C4-2B (cell line): Measurements from ENCODE around the gene GALM.

Experiments
- CTCF ChIP-seq: fragments of 450-650 bp; conservative IDR thresholded peaks from 2 replicates; pipeline ENCODE4 v1.5.1; 2017; ENCODE audit warnings: mild to moderate bottlenecking
- ZFX ChIP-seq: fragments of 450-650 bp; IDR thresholded peaks from 2 replicates; pipeline ENCODE4 v1.6.1; 2017

DNA sequence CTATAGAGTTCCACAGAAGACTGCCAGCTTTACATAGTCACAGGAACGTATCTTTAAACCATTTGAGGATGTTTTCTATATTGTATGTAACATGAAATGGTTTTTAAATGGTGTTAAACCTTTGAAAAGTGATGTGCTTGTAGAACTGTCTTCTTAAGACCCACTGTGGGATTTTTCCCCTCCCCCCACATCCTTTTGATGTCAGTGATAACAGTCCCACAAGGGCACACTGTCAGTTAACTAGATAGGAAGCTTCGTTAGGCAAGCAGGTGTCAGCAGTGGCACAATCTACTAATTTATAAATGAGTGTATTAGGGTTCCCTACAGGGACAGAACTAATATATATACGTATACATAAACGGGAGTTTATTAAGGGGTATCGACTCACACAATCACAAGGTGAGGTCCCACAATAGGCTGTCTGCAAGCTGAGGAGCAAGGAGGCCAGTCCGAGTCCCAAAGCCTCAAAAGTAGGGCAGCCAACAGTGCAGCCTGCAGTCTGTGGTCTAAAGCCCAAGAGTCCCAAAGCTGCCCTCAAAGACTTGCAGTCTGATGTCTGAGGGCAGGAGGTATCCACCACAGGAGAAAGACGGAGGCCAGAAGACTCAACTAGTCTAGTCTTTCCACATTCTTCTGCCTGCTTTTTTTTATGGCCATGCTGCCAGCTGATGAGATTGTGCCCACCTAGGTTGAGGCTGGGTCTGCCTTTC lies 39.4 kb upstream of the GALM start:
- TF ChIP-seq CTCF (no peak), ZFX (no peak)
